ENCODE results near the gene GPX4. TPM values are rescaled to one million over a fixed set of nuclear protein-coding genes. Genes with fewer than 3 reads are reported as not detected.
A peak's percentile ranks its signal among the peaks of the same experiment; 100 is the strongest.
"Not testable (repeated sequence)": the region's sequence is repeated elsewhere in the genome, so short reads cannot be mapped to it uniquely, and the experiment has no call there.

The GPX4 gene
- total RNA-seq, 1 donor from 2014 or later, result 289 TPM

DNA sequence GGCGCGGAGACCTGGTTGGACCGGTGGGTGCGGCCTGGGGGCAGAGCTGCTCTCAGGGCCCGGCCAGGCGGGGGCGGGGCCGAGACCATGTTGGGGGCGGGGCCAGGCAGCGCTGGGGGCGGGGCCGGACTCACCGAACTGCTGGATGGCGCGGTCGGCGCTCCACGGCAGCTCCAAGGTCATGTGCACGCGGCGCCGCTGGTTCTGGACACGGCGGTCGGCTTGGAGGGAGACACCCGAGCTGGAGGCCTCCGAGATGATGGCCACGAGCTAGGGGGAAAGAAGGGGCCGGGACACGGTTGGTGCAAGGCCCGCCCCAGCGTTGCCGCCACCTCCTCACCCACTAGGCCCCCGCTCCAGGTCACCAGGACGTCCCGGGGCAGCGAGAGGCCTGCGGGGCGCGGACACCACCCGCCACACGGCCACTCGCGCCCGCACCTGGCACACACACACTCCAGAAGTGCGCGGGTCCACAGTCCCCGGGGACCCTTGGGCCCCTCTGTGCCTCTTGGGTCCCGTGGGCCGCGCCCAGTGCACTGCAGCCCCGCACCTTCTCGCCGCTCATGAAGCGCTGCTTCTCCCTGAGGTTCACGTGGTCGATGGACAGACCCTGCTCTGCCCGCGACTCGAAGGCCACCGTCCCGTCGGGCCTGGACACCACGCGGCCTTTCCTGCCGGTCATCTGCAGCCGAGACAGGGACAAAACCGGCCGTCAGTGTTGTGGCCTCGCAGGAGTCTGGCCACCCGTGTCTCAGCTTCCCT, 8.7 kb downstream of the GPX4 start:
- no peaks in the 10 kb centered on the region for H3K79me2 ChIP-seq (ENCODE audit: low read depth)
- TF ChIP-seq, protein P1, sequence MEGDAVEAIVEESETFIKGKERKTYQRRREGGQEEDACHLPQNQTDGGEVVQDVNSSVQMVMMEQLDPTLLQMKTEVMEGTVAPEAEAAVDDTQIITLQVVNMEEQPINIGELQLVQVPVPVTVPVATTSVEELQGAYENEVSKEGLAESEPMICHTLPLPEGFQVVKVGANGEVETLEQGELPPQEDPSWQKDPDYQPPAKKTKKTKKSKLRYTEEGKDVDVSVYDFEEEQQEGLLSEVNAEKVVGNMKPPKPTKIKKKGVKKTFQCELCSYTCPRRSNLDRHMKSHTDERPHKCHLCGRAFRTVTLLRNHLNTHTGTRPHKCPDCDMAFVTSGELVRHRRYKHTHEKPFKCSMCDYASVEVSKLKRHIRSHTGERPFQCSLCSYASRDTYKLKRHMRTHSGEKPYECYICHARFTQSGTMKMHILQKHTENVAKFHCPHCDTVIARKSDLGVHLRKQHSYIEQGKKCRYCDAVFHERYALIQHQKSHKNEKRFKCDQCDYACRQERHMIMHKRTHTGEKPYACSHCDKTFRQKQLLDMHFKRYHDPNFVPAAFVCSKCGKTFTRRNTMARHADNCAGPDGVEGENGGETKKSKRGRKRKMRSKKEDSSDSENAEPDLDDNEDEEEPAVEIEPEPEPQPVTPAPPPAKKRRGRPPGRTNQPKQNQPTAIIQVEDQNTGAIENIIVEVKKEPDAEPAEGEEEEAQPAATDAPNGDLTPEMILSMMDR (IDR thresholded peaks at IDR 0.05), result no peak
- TF ChIP-seq EZH2 (IDR thresholded peaks at IDR 0.05) (no peak), EZH2phosphoT487 (IDR thresholded peaks at IDR 0.05) (no peak)
- peak; percentile 55 for DNase-seq (ENCODE audit: low spot score)
- H3F3A ChIP-seq (ENCODE audit: low read depth), result peaks cover 16% of the 10 kb centered on the region
- H3K4me1 ChIP-seq, result peaks cover 3% of the 10 kb centered on the region
- H3K27ac Mint-ChIP-seq, result no peak overlapping the region
- H3K4me3 ChIP-seq, result no peak overlapping the region
- H3K9me3 Mint-ChIP-seq, result no peaks in the 10 kb centered on the region
- no peak overlapping the region for H2AFZ ChIP-seq (replicated peaks)
- H3K36me3 Mint-ChIP-seq, result no peaks in the 10 kb centered on the region
- no peaks in the 10 kb centered on the region for H3K27me3 ChIP-seq
- H3K4me2 ChIP-seq, result no peak overlapping the region
- H3K27ac ChIP-seq, result no peak overlapping the region
- H3K9ac ChIP-seq, result no peak overlapping the region
- peaks cover 8% of the 10 kb centered on the region for H4K20me1 ChIP-seq (ENCODE audit: low read depth)
- no peaks in the 10 kb centered on the region for H3K9me3 ChIP-seq (ENCODE audit: low read depth)
- no peaks in the 10 kb centered on the region for H3K36me3 ChIP-seq
- no peak overlapping the region for H3K4me3 Mint-ChIP-seq
- no peaks in the 10 kb centered on the region for H3K4me1 Mint-ChIP-seq
- H3K27me3 Mint-ChIP-seq (ENCODE audit: insufficient read depth, low read depth), result no peaks in the 10 kb centered on the region

DNA sequence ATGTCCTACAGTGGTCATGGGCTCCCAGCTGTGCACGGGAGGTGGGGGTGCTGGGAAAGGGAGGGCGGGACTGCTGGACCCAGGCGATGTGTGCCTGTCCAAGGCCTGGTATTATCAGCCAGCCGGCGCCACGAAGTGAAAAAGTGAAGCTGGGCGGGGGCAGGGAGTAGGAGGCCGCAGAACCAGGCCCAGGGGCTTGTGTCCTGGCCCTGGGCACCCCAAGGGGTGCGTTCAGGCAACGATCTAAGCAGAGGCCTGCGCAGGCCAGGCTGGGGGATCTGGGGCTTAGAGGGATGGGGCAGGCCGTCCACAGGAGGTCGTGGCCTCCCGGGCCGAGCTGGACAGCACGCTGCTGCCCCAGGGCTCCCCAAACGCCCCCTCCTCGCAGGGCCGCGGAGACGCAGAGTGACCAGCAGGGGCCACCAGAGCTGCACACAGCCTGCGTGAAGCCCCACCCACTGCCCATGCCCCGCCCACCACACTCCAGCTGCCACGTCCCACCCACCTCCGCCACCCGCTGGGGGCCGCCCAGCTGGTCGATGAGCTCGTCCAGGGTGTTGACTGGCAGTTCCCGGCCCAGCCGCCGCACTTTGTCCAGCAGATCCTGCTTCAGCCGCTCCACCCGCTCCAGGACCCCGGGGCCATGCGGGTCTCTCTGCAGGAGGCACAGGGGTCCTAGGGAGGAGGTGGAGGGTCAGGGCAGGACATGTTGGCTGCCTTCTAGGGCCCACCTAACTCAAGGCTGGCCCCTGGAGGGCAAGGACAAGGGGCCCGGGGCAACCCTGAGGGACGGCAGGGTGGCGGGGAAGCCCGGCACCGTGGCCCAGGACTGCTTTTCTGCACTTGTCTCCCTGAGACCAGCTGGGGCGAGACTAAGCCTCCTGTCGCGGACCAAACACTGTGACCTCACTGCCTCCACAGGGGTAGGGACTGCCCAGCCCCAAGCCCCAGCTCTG, 9.5 kb downstream of the GPX4 start:
- Histone ChIP-seq H3K27ac (peak overlapping the region; percentile 13), H3K9ac (no peak overlapping the region)
- no peak overlapping the region for H3K27ac Mint-ChIP-seq

DNA sequence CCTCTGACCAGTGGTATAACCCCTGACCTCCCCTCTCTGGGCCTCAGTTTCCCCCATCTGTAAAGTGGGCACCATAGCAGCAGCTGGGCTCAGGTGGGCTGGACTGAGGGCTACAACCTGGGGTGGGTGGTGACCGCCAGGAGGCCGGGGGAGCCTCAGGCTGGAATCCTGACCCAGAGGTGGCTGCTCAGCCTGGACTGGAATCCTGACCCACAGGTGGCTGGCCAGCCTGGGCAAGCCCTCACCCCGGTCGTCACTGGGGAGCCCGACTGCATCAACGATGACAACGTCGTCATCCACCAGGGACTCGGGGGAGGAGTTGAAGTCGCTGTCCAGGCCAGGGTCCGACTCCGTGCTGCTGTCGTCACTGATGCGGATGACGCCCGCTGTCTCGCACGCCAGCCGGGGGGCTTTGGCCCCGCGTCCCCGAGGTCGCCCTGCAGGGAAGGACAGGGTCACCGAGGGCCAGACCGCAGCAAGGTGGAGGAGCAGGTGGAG, 10.2 kb downstream of the GPX4 start:
- Histone ChIP-seq H2AFZ (replicated peaks) (no peak overlapping the region), H3K4me1 (peaks cover 3% of the 10 kb centered on the region), H3F3A (ENCODE audit: low read depth) (peaks cover 15% of the 10 kb centered on the region), H3K27me3 (no peaks in the 10 kb centered on the region), H3K27ac (peak overlapping the region; percentile 13), H3K4me2 (no peak overlapping the region), H3K36me3 (no peaks in the 10 kb centered on the region), H3K4me3 (no peak overlapping the region), H3K9ac (no peak overlapping the region), H4K20me1 (ENCODE audit: low read depth) (peaks cover 6% of the 10 kb centered on the region), H3K9me3 (ENCODE audit: low read depth) (no peaks in the 10 kb centered on the region), H3K79me2 (ENCODE audit: low read depth) (no peaks in the 10 kb centered on the region)
- no peaks in the 10 kb centered on the region for H3K9me3 Mint-ChIP-seq
- H3K36me3 Mint-ChIP-seq, result no peaks in the 10 kb centered on the region
- H3K27ac Mint-ChIP-seq, result no peak overlapping the region
- no peak overlapping the region for H3K4me3 Mint-ChIP-seq
- H3K27me3 Mint-ChIP-seq (ENCODE audit: insufficient read depth, low read depth), result no peaks in the 10 kb centered on the region
- no peak for TF ChIP-seq EZH2 (IDR thresholded peaks at IDR 0.05)
- TF ChIP-seq, protein P1 (IDR thresholded peaks at IDR 0.05), result no peak
- no peak for TF ChIP-seq EZH2phosphoT487 (IDR thresholded peaks at IDR 0.05)
- no peaks in the 10 kb centered on the region for H3K4me1 Mint-ChIP-seq
- DNase-seq (ENCODE audit: low spot score), result no peak

More for the DNA sequence above, 9.5 kb downstream of the GPX4 start:
- Histone ChIP-seq H3K4me1 (peaks cover 3% of the 10 kb centered on the region), H2AFZ (replicated peaks) (no peak overlapping the region), H3K4me2 (peak overlapping the region; percentile 54), H3K9me3 (ENCODE audit: low read depth) (no peaks in the 10 kb centered on the region), H3K79me2 (ENCODE audit: low read depth) (no peaks in the 10 kb centered on the region), H4K20me1 (ENCODE audit: low read depth) (peaks cover 6% of the 10 kb centered on the region), H3K27me3 (no peaks in the 10 kb centered on the region), H3K4me3 (no peak overlapping the region), H3K36me3 (no peaks in the 10 kb centered on the region), H3F3A (ENCODE audit: low read depth) (peaks cover 15% of the 10 kb centered on the region)
- peak; percentile 95 for DNase-seq (ENCODE audit: low spot score)
- Mint-ChIP-seq H3K4me1 (no peaks in the 10 kb centered on the region), H3K36me3 (no peaks in the 10 kb centered on the region), H3K27me3 (ENCODE audit: insufficient read depth, low read depth) (no peaks in the 10 kb centered on the region), H3K4me3 (no peak overlapping the region), H3K9me3 (no peaks in the 10 kb centered on the region)
- TF ChIP-seq, protein P1 (IDR thresholded peaks at IDR 0.05), result peak; percentile 83
- TF ChIP-seq EZH2 (IDR thresholded peaks at IDR 0.05), result no peak

DNA sequence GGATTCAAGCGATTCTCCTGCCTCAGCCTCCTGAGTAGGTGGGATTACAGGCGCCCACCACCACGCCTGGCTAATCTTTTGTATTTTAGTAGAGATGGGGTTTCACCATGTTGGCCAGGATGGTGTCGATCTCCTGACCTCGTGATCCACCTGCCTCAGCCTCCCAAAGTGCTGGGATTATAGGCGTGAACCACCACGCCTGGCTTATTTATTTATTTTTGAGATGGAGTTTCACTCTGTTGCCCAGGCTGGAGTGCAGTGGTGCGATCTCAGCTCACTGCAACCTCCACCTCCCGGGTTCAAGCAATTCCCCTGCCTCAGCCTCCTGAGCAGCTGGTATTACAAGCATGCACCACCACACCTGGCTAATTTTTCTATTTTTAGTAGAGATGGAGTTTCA, 10.9 kb downstream of the GPX4 start:
- H3K9me3 Mint-ChIP-seq; H3K36me3 Mint-ChIP-seq; H3K27me3 ChIP-seq; H4K20me1 ChIP-seq (ENCODE audit: low read depth); H2AFZ ChIP-seq (replicated peaks); H3K9me3 ChIP-seq (ENCODE audit: low read depth); H3K79me2 ChIP-seq (ENCODE audit: low read depth); H3K4me1 ChIP-seq; H3K9ac ChIP-seq; H3K27ac ChIP-seq; H3K4me3 ChIP-seq; H3K36me3 ChIP-seq; DNase-seq (ENCODE audit: low spot score); H3K4me1 Mint-ChIP-seq; H3K27me3 Mint-ChIP-seq (ENCODE audit: insufficient read depth, low read depth); H3K4me2 ChIP-seq; H3K4me3 Mint-ChIP-seq: not testable (repeated sequence)
- H3F3A ChIP-seq (ENCODE audit: low read depth), result peaks cover 15% of the 10 kb centered on the region
- peak overlapping the region; percentile 21 for H3K27ac Mint-ChIP-seq

All from neural progenitor cell (in vitro differentiated cells).